Hematopoietic multipotent progenitor cell treated with erythropoietin and hydrocortisone succinate and interleukin-3 and kit ligand, for 4 days (in vitro differentiated cells): ENCODE results near the gene SERTM1.
A peak's percentile ranks its signal among the peaks of the same experiment; 100 is the strongest.

Experiments
- DNase-seq: peaks from one replicate; pipeline ENCODE4 v3.0.0-alpha.2; 2015

The SERTM1 gene

GRCh38 chr13:36712290-36712689, 38.5 kb downstream of the SERTM1 start:
- DNase-seq: no peak

- peak; percentile 12 for DNase-seq
Observed at GRCh38 chr13:36712770-36713169, 39.0 kb downstream of the SERTM1 start.

GRCh38 chr13:36713887-36714286, 40.1 kb downstream of the SERTM1 start:
- no peak for DNase-seq

- peak; percentile 6 for DNase-seq
Observed at GRCh38 chr13:36715841-36716240, 42.0 kb downstream of the SERTM1 start.

- no peak for DNase-seq
Observed at GRCh38 chr13:36717017-36717416, 43.2 kb downstream of the SERTM1 start.

- no peak for DNase-seq
Observed at GRCh38 chr13:36717966-36718545, 44.2 kb downstream of the SERTM1 start.

GRCh38 chr13:36718686-36719085, 44.9 kb downstream of the SERTM1 start:
- no peak for DNase-seq

- DNase-seq: no peak
Observed at GRCh38 chr13:36724141-36724540, 50.3 kb downstream of the SERTM1 start.

GRCh38 chr13:36725936-36726335, 52.1 kb downstream of the SERTM1 start:
- DNase-seq: no peak

- DNase-seq: no peak
Observed at GRCh38 chr13:36728006-36728405, 54.2 kb downstream of the SERTM1 start.

GRCh38 chr13:36736119-36736726, 62.4 kb downstream of the SERTM1 start:
- DNase-seq: peak; percentile 75

GRCh38 chr13:36737524-36738083, 63.8 kb downstream of the SERTM1 start:
- no peak for DNase-seq

GRCh38 chr13:36745436-36745835, 71.6 kb downstream of the SERTM1 start:
- no peak for DNase-seq

- DNase-seq: no peak
Observed at GRCh38 chr13:36746051-36746450, 72.2 kb downstream of the SERTM1 start.
